H1 (cell line): Measurements from ENCODE around the gene SMTNL2. TPM values are rescaled to one million over a fixed set of nuclear protein-coding genes. Genes with fewer than 3 reads are reported as not detected.

ENCODE experiments used
- CTCF ChIA-PET: fragments of 300-600 bp; sonication (Branson Sonifier 250); formaldehyde crosslinking; loops from one replicate; lab custom pipeline; 2021; ENCODE audit not compliant: partially characterized antibody; lab: Charles Lee
- POLR2A ChIA-PET: fragments of 300-600 bp; sonication (Branson Sonifier 250); formaldehyde crosslinking; loops from one replicate; lab custom pipeline; 2021; ENCODE audit warnings: inconsistent platforms; ENCODE audit not compliant: partially characterized antibody; lab: Charles Lee
- DNase-seq, 2 experiments: peaks; one replicate each; pipeline versions ENCODE4 v3.0.0 to v3.0.0-alpha.2; 2010 to 2022; ENCODE audit warnings: low spot score in 2 of 2, low read depth in 1 of 2, mixed read lengths in 1 of 2
- FAIRE-seq: peaks from 2 replicates; lab custom pipeline; 2011; peaks lifted over from hg19 to GRCh38; lab: Jason Lieb, UNC
- H2AFZ ChIP-seq: 2 replicates; pipeline ENCODE4 v1.8.1; 2012; ENCODE audit warnings: low read length, inconsistent platforms
- H2AK5ac ChIP-seq: 2 replicates; pipeline ENCODE4 v1.6.1; 2013; ENCODE audit warnings: low read depth, low read length
- H2BK120ac ChIP-seq: replicated peaks from 2 replicates; pipeline ENCODE3; 2013; ENCODE audit warnings: low read depth, low read length, inconsistent platforms
- H2BK12ac ChIP-seq: 2 replicates; pipeline ENCODE4 v1.6.1; 2013; ENCODE audit warnings: low read depth, low read length
- H2BK15ac ChIP-seq: 2 replicates; pipeline ENCODE4 v1.6.1; 2013; ENCODE audit warnings: low read length
- H2BK20ac ChIP-seq: 2 replicates; pipeline ENCODE4 v1.6.1; 2013; ENCODE audit warnings: low read length
- H2BK5ac ChIP-seq: 2 replicates; pipeline ENCODE4 v1.6.1; 2013; ENCODE audit warnings: low read depth, low read length
- H3K14ac ChIP-seq: 2 replicates; pipeline ENCODE4 v1.6.1; 2013; ENCODE audit warnings: inconsistent platforms; ENCODE audit not compliant: insufficient read length
- H3K18ac ChIP-seq: 2 replicates; pipeline ENCODE4 v1.6.1; 2013; ENCODE audit warnings: low read length; ENCODE audit errors: extremely low read depth
- H3K23ac ChIP-seq: 2 replicates; pipeline ENCODE4 v1.6.1; 2013; ENCODE audit warnings: inconsistent platforms; ENCODE audit not compliant: insufficient read length
- H3K23me2 ChIP-seq: 2 replicates; pipeline ENCODE4 v1.6.1; 2013; ENCODE audit warnings: low read depth, low read length
- H3K27ac ChIP-seq: 2 replicates; pipeline ENCODE4 v1.6.1; 2011; ENCODE audit warnings: low read depth, low read length, inconsistent platforms
- H3K27me3 ChIP-seq, 4 experiments: replicated peaks in 1 of 4; 1 replicate in 1 of 4; 2 replicates in 3 of 4; pipeline versions ENCODE4 v1.6.1 to v1.8.1; 2011 to 2013; ENCODE audit warnings: low read length in 3 of 4, mild to moderate bottlenecking in 3 of 4, inconsistent platforms in 2 of 4, mixed read lengths in 2 of 4, moderate library complexity in 1 of 4; ENCODE audit not compliant: control insufficient read depth in 3 of 4, insufficient read depth in 3 of 4; ENCODE audit errors: extremely low read depth in 1 of 4
- H3K36me3 ChIP-seq, 4 experiments: 2 replicates each; pipeline versions ENCODE4 v1.6.1 to v1.8.1; 2011 to 2013; ENCODE audit warnings: mild to moderate bottlenecking in 4 of 4, low read length in 3 of 4, moderate library complexity in 2 of 4, control low read depth in 1 of 4, inconsistent platforms in 1 of 4; ENCODE audit not compliant: insufficient read depth in 4 of 4, control insufficient read depth in 2 of 4
- H3K4ac ChIP-seq: replicated peaks from 2 replicates; pipeline ENCODE3; 2013; ENCODE audit warnings: low read length, low read depth, mixed read lengths, inconsistent platforms; ENCODE audit not compliant: insufficient read length
- H3K4me1 ChIP-seq, 4 experiments: replicated peaks in 1 of 4; 1 replicate in 1 of 4; 2 replicates in 3 of 4; pipeline versions ENCODE4 v1.6.1 to v1.8.1; 2011 to 2013; ENCODE audit warnings: low read length in 3 of 4, inconsistent platforms in 2 of 4, mixed read lengths in 1 of 4; ENCODE audit not compliant: insufficient read depth in 4 of 4, control insufficient read depth in 3 of 4
- H3K4me2 ChIP-seq, 2 experiments: 2 replicates each; pipeline versions ENCODE4 v1.6.1 to v1.8.1; 2011 to 2013; ENCODE audit warnings: low read depth in 2 of 2, low read length in 2 of 2, control low read depth in 1 of 2, inconsistent platforms in 1 of 2, mild to moderate bottlenecking in 1 of 2; ENCODE audit not compliant: insufficient read depth in 1 of 2
- H3K4me3 ChIP-seq, 4 experiments: fragments of 200-600, 300-600 bp in 1 of 4; sonication (generic), shearing (Covaris generic), sonication (Bioruptor Twin) in 1 of 4; 2 replicates each; pipeline versions ENCODE4 v1.5.1 to v1.8.1; 2011 to 2016; ENCODE audit warnings: low read length in 4 of 4, low read depth in 3 of 4, control low read depth in 2 of 4, inconsistent platforms in 2 of 4, mild to moderate bottlenecking in 2 of 4, mixed read lengths in 1 of 4, moderate library complexity in 1 of 4; ENCODE audit not compliant: insufficient read depth in 2 of 4; ENCODE audit errors: extremely low read depth in 1 of 4
- H3K56ac ChIP-seq: replicated peaks from 2 replicates; pipeline ENCODE3; 2013; ENCODE audit warnings: low read depth, mild to moderate bottlenecking, mixed read lengths, low read length, inconsistent platforms; ENCODE audit not compliant: insufficient read length
- H3K79me1 ChIP-seq: 2 replicates; pipeline ENCODE4 v1.6.1; 2013; ENCODE audit warnings: low read depth, low read length, control low read depth
- H3K79me2 ChIP-seq, 2 experiments: 2 replicates each; pipeline versions ENCODE4 v1.6.1 to v1.8.1; 2012 to 2013; ENCODE audit warnings: low read length in 2 of 2, mild to moderate bottlenecking in 2 of 2, inconsistent platforms in 1 of 2; ENCODE audit not compliant: insufficient read depth in 2 of 2, control insufficient read depth in 1 of 2
- H3K9ac ChIP-seq, 4 experiments: replicated peaks in 1 of 4; 1 replicate in 1 of 4; 2 replicates in 3 of 4; pipeline versions ENCODE4 v1.6.1 to v1.8.1; 2011 to 2013; ENCODE audit warnings: low read depth in 3 of 4, low read length in 3 of 4, control low read depth in 2 of 4, mild to moderate bottlenecking in 2 of 4, moderate library complexity in 2 of 4, inconsistent platforms in 1 of 4; ENCODE audit errors: extremely low read depth in 1 of 4
- H3K9me3 ChIP-seq, 2 experiments: 2 replicates each; pipeline versions ENCODE4 v1.6.1 to v1.8.1; 2012 to 2013; ENCODE audit warnings: mild to moderate bottlenecking in 2 of 2, moderate library complexity in 2 of 2, control low read depth in 1 of 2, inconsistent platforms in 1 of 2, low read depth in 1 of 2, low read length in 1 of 2, mixed read lengths in 1 of 2; ENCODE audit not compliant: insufficient read depth in 2 of 2
- H4K20me1 ChIP-seq, 2 experiments: replicated peaks in 1 of 2; 2 replicates each; pipeline versions ENCODE3 to v1.8.1; 2011 to 2013; ENCODE audit warnings: inconsistent platforms in 2 of 2, low read length in 2 of 2, mild to moderate bottlenecking in 1 of 2; ENCODE audit not compliant: insufficient read depth in 2 of 2, control insufficient read depth in 1 of 2
- H4K5ac ChIP-seq: 2 replicates; pipeline ENCODE4 v1.6.1; 2013; ENCODE audit warnings: low read length, low read depth, mixed read lengths, inconsistent platforms; ENCODE audit not compliant: insufficient read length
- H4K8ac ChIP-seq: 2 replicates; pipeline ENCODE4 v1.8.0; 2013; ENCODE audit warnings: mild to moderate bottlenecking, moderate library complexity, low read length, inconsistent platforms; ENCODE audit not compliant: insufficient read depth; ENCODE audit errors: extremely low read depth
- H4K91ac ChIP-seq: replicated peaks from 2 replicates; pipeline ENCODE3; 2013; ENCODE audit warnings: low read length, mixed read lengths, inconsistent platforms; ENCODE audit not compliant: insufficient read length
- CEBPB ChIP-seq: IDR thresholded peaks from 2 replicates; pipeline ENCODE4 v1.6.1; 2012; ENCODE audit warnings: low read depth, low read length
- JUND ChIP-seq: IDR thresholded peaks from 2 replicates; pipeline ENCODE4 v1.6.1; 2011; ENCODE audit warnings: mild to moderate bottlenecking, improper control_type of control experiment, low read length
- KDM1A ChIP-seq: fragments of 200-600, 300-600 bp; sonication (generic); IDR thresholded peaks from 2 replicates; pipeline ENCODE4 v1.7.1; 2016; ENCODE audit warnings: mild to moderate bottlenecking, low read length, borderline replicate concordance
- WGBS, 2 experiments: shearing (Covaris generic) in 1 of 2; methylation state at CpG; one replicate each; pipeline versions ENCODE4 v1.1.6 to v1.1.7; 2013 to 2015; ENCODE audit warnings: low lambda C conversion rate in 2 of 2, mixed read lengths in 2 of 2, inconsistent platforms in 1 of 2, low coverage in 1 of 2, missing lambda C conversion rate in 1 of 2; ENCODE audit not compliant: insufficient replicate concordance in 2 of 2, insufficient coverage in 1 of 2, insufficient read length in 1 of 2; ENCODE audit errors: extremely low coverage in 1 of 2, missing lambda C conversion rate in 1 of 2; 5-methylcytosine and 5-hydroxymethylcytosine counted together
- polyA plus RNA-seq, 7 experiments: library from polyadenylated mRNA; depleted of rRNA in 3 of 7; stranded (reverse) in 5 of 7; unstranded in 2 of 7; fragments of >200 nt in 5 of 7; fragments of 200-250 nt in 2 of 7; gene quantifications; 1 replicate in 5 of 7; 2 replicates in 1 of 7; 4 replicates in 1 of 7; pipeline versions ENCODE4 v1.2.1 to v1.2.3, GENCODE V29; 2011 to 2013; ENCODE audit warnings: missing spikeins in 2 of 7, mixed read lengths in 2 of 7
- total RNA-seq: library from RNA; stranded (reverse); fragmentation: NEBNext Ultra II Directional; extraction: Animal tissue kit (Norgen Biotek cat#: 25700); gene quantifications from 2 replicates; pipeline ENCODE4 v1.2.1, GENCODE V29; 2021

SMTNL2 gene
- total and polyA plus RNA-seq, 2 of the 8 experiments (the other 6 are each of a cell fraction or from before 2014, with no cell fraction given) = 3.6 to 4.5 TPM

DNA sequence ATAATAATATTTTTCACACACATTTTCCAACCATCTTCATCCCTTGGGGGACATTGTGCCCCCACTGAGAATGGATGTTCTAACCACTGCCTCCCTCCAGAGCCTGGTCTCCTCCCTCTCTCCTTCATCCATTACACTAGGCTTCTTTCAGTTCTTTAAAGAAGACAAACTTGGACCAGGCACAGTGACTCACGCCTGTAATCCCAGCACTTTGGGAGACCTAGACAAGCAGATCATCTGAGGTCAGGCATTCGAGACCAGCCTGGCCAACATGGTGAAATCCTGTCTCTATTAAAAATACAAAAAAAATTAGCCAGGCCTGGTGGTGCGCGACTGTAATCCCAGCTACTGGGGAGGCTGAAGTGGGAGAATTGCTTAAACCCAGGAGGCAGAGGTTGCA is 50.6 kb downstream of the SMTNL2 start:
- Histone ChIP-seq H2AFZ (no peak overlapping the region), H3K9ac (no peak overlapping the region), H4K91ac (no peak overlapping the region), H2AK5ac (no peak overlapping the region), H2BK120ac (no peak overlapping the region), H3K9me3 (no peaks in the 10 kb centered on the region), H3K4ac (no peak overlapping the region), H3K4me3 (no peak overlapping the region), H4K8ac (no peak overlapping the region), H2BK20ac (no peak overlapping the region), H3K4me2 (peak overlapping the region in 1 of 2 experiments; percentile 53; a peak in 1 of 4 replicates), H3K23me2 (peaks cover 5% of the 10 kb centered on the region; the same call in 1 of the 2 replicates), H2BK12ac (no peak overlapping the region), H3K14ac (no peak overlapping the region), H3K18ac (no peak overlapping the region), H3K36me3 (no peaks in the 10 kb centered on the region), H3K23ac (no peak overlapping the region), H3K56ac (no peak overlapping the region), H3K4me1 (peaks cover 7 to 33% (median 17%) of the 10 kb centered on the region in 4 experiments), H3K79me2 (no peaks in the 10 kb centered on the region), H4K5ac (no peak overlapping the region), H2BK5ac (no peak overlapping the region), H2BK15ac (no peak overlapping the region), H3K79me1 (no peaks in the 10 kb centered on the region), H3K27me3 (peaks cover 7 to 32% (median 21%) of the 10 kb centered on the region in 4 experiments), H3K27ac (no peak overlapping the region), H4K20me1 (no peaks in the 10 kb centered on the region)
- no peak for DNase-seq
- 72% methylated on average over 4 of the region's 4 CpGs; no CpG with 5 or more reads in 1 of the 2 experiments for WGBS, 2 experiments
- no peak for FAIRE-seq
- CTCF ChIA-PET = interaction anchor here (0.7 to 2.1 kb wide), 4 partner anchors 40 to 219 kb away, joined by 3 to 11 read pairs (median 5); no protein-coding TSS in a partner anchor
- POLR2A ChIA-PET = no interaction called here
- TF ChIP-seq KDM1A (no peak), JUND (no peak), CEBPB (no peak)
